PC-9 (cell line): Measurements from ENCODE around the gene CR1. TPM values are rescaled to one million over a fixed set of nuclear protein-coding genes. Genes with fewer than 3 reads are reported as not detected.
A peak's percentile ranks its signal among the peaks of the same experiment; 100 is the strongest.
"Not testable (repeated sequence)": the region's sequence is repeated elsewhere in the genome, so short reads cannot be mapped to it uniquely, and the experiment has no call there.

Source experiments
- BruUV-seq: library from RNA; stranded (reverse); fragments of 400-500 nt; replicated peaks from 2 replicates; lab custom pipeline; 2021; lab: Mats Ljungman, UMichigan
- CTCF ChIA-PET: fragments of 300-600 bp; sonication (Branson Sonifier 250); formaldehyde crosslinking; loops from one replicate; lab custom pipeline; 2022; ENCODE audit warnings: antibody characterized with exemption; lab: Charles Lee
- POLR2A ChIA-PET: fragments of 300-600 bp; sonication (Branson Sonifier 250); formaldehyde crosslinking; loops from one replicate; lab custom pipeline; 2022; ENCODE audit warnings: antibody characterized with exemption; ENCODE audit not compliant: unreplicated experiment; lab: Charles Lee
- DNase-seq, 2 experiments: peaks; one replicate each; pipeline versions ENCODE4 v3.0.0 to v3.0.0-alpha.2; 2015 to 2022; ENCODE audit warnings: mixed read lengths in 1 of 2
- H2AFZ ChIP-seq: fragments of 200-600 bp; sonication (generic); 2 replicates; pipeline ENCODE4 v1.8.1; 2017; ENCODE audit warnings: antibody characterized with exemption
- H3F3A ChIP-seq: fragments of 200-600 bp; sonication (generic); 2 replicates; pipeline ENCODE4 v1.8.1; 2017; ENCODE audit warnings: antibody characterized with exemption, mild to moderate bottlenecking, low read depth; ENCODE audit not compliant: insufficient read depth
- H3K27ac ChIP-seq: fragments of 200-600 bp; sonication (generic); 2 replicates; pipeline ENCODE4 v1.6.1; 2016; ENCODE audit warnings: mixed run types
- H3K27me3 ChIP-seq: fragments of 200-600 bp; sonication (generic); 2 replicates; pipeline ENCODE4 v1.6.1; 2016; ENCODE audit warnings: low read depth, mixed run types; ENCODE audit not compliant: insufficient read depth
- H3K36me3 ChIP-seq: fragments of 200-600 bp; sonication (generic); 2 replicates; pipeline ENCODE4 v1.6.1; 2016; ENCODE audit warnings: low read depth, mixed run types
- H3K4me1 ChIP-seq: fragments of 200-600 bp; sonication (generic); replicated peaks from 2 replicates; pipeline ENCODE4 v1.6.1; 2016; ENCODE audit warnings: mixed run types; ENCODE audit not compliant: insufficient read depth
- H3K4me2 ChIP-seq: fragments of 200-600 bp; sonication (generic); 2 replicates; pipeline ENCODE4 v1.6.1; 2017; ENCODE audit warnings: mixed run types
- H3K4me3 ChIP-seq: fragments of 200-600 bp; sonication (generic); 2 replicates; pipeline ENCODE4 v1.6.1; 2016; ENCODE audit warnings: mixed run types
- H3K79me2 ChIP-seq: fragments of 200-600 bp; sonication (generic); 2 replicates; pipeline ENCODE4 v1.6.1; 2017; ENCODE audit warnings: low read depth, mixed run types
- H3K9me2 ChIP-seq: fragments of 200-600 bp; sonication (generic); 2 replicates; pipeline ENCODE4 v1.8.1; 2017; ENCODE audit warnings: mild to moderate bottlenecking; ENCODE audit not compliant: insufficient read depth
- H3K9me3 ChIP-seq: fragments of 200-600 bp; sonication (generic); 2 replicates; pipeline ENCODE4 v1.8.1; 2016; ENCODE audit warnings: low read depth; ENCODE audit not compliant: insufficient read depth
- H4K20me1 ChIP-seq: fragments of 200-600 bp; sonication (generic); 2 replicates; pipeline ENCODE4 v1.8.1; 2017; ENCODE audit not compliant: insufficient read depth
- CTCF ChIP-seq: fragments of 200-600 bp; sonication (generic); conservative IDR thresholded peaks from 2 replicates; pipeline ENCODE4 v1.6.1; 2017; ENCODE audit warnings: mixed run types, antibody characterized with exemption, mild to moderate bottlenecking, moderate library complexity
- EZH2 ChIP-seq: fragments of 200-600 bp; sonication (generic); IDR thresholded peaks from 2 replicates; pipeline ENCODE4 v1.8.0; 2017; ENCODE audit warnings: antibody characterized with exemption, low read depth
- intact Hi-C: fragments of 100-400 bp; cut with micrococcal nuclease; formaldehyde crosslinking; loops from one replicate; pipeline ENCODE4 v1.10.0; 2022; ENCODE audit not compliant: unreplicated experiment
- total RNA-seq: library from RNA; stranded (reverse); gene quantifications from 2 replicates; pipeline ENCODE4 v1.2.3, GENCODE V29; 2021

Gene CR1
- total RNA-seq, 1 experiment from 2014 or later: not detected

- CTCF ChIA-PET, H3K79me2 ChIP-seq, H3K27me3 ChIP-seq, POLR2A ChIA-PET, H3K36me3 ChIP-seq, H2AFZ ChIP-seq, H4K20me1 ChIP-seq, H3K9me3 ChIP-seq, DNase-seq, BruUV-seq, H3K4me2 ChIP-seq, H3K4me1 ChIP-seq, H3K4me3 ChIP-seq, intact Hi-C loops, H3K27ac ChIP-seq, H3F3A ChIP-seq, H3K9me2 ChIP-seq: not testable (repeated sequence)
Measured at GRCh38 chr1:207536263-207536662, 40.3 kb downstream of the CR1 start.

GRCh38 chr1:207546677-207547357, 50.9 kb downstream of the CR1 start:
- H3F3A ChIP-seq, H3K27me3 ChIP-seq, CTCF ChIA-PET, H3K27ac ChIP-seq, H2AFZ ChIP-seq, BruUV-seq, H3K4me3 ChIP-seq, H3K9me2 ChIP-seq, H3K36me3 ChIP-seq, intact Hi-C loops, H3K79me2 ChIP-seq, H3K9me3 ChIP-seq, H3K4me2 ChIP-seq, H3K4me1 ChIP-seq, H4K20me1 ChIP-seq, POLR2A ChIA-PET, DNase-seq: not testable (repeated sequence)

- H3K79me2 ChIP-seq, H3K36me3 ChIP-seq, H3K27ac ChIP-seq, H3K4me2 ChIP-seq, H3F3A ChIP-seq, H2AFZ ChIP-seq, POLR2A ChIA-PET, BruUV-seq, intact Hi-C loops, CTCF ChIA-PET, DNase-seq, H3K9me3 ChIP-seq, H3K4me3 ChIP-seq, H3K4me1 ChIP-seq, H3K9me2 ChIP-seq, H3K27me3 ChIP-seq, H4K20me1 ChIP-seq: not testable (repeated sequence)
Measured at GRCh38 chr1:207554823-207555222, 58.9 kb downstream of the CR1 start.

- Histone ChIP-seq H2AFZ (no peak overlapping the region), H4K20me1 (no peaks in the 10 kb centered on the region), H3K4me1 (no peaks in the 10 kb centered on the region), H3K79me2 (no peaks in the 10 kb centered on the region), H3K9me2 (no peaks in the 10 kb centered on the region), H3K4me2 (no peak overlapping the region), H3F3A (no peaks in the 10 kb centered on the region), H3K36me3 (no peaks in the 10 kb centered on the region), H3K27me3 (no peaks in the 10 kb centered on the region), H3K27ac (no peak overlapping the region), H3K9me3 (no peaks in the 10 kb centered on the region), H3K4me3 (no peak overlapping the region)
- peak in 1 of 2 experiments; percentile 27 for DNase-seq
- ChIA-PET CTCF (interaction anchor here (0.6 to 0.7 kb wide), 2 partner anchors 397 to 411 kb away, joined by 3 read pairs; no protein-coding TSS in a partner anchor), POLR2A (no interaction called here)
- TF ChIP-seq CTCF: peak; percentile 54
- TF ChIP-seq EZH2: no peak
- no TSS peak for BruUV-seq
- intact Hi-C loops: no loop called here
Measured at GRCh38 chr1:207565546-207566468, 69.8 kb downstream of the CR1 start.

- CTCF ChIA-PET, BruUV-seq, DNase-seq, H3K4me1 ChIP-seq, H3K4me3 ChIP-seq, H3K79me2 ChIP-seq, POLR2A ChIA-PET, H3K27ac ChIP-seq, H3K36me3 ChIP-seq, H3K9me3 ChIP-seq, H2AFZ ChIP-seq, intact Hi-C loops, H4K20me1 ChIP-seq, H3K4me2 ChIP-seq, H3K27me3 ChIP-seq, H3F3A ChIP-seq, H3K9me2 ChIP-seq: not testable (repeated sequence)
Measured at GRCh38 chr1:207571926-207572325, 76.0 kb downstream of the CR1 start.

GRCh38 chr1:207573074-207573473, 77.1 kb downstream of the CR1 start:
- POLR2A ChIA-PET, intact Hi-C loops, BruUV-seq, H3K36me3 ChIP-seq, H4K20me1 ChIP-seq, H3K4me2 ChIP-seq, H3K27me3 ChIP-seq, H3K79me2 ChIP-seq, H3K9me2 ChIP-seq, H3K9me3 ChIP-seq, CTCF ChIA-PET, H3K4me3 ChIP-seq, H3K27ac ChIP-seq, DNase-seq, H3F3A ChIP-seq, H3K4me1 ChIP-seq, H2AFZ ChIP-seq: not testable (repeated sequence)
